Large intestine (tissue), 3 donors: ENCODE results near the gene GTSE1. TPM values are rescaled to one million over a fixed set of nuclear protein-coding genes. Genes with fewer than 3 reads are reported as not detected.
"Not testable (repeated sequence)": the region's sequence is repeated elsewhere in the genome, so short reads cannot be mapped to it uniquely, and the experiment has no call there.

ENCODE experiments used
- DNase-seq, 2 donors: peaks; one replicate each; pipeline versions ENCODE4 v3.0.0 to v3.0.0-alpha.2; 2013
- H3K27ac ChIP-seq: one replicate; pipeline ENCODE4 v1.5.1; 2013; ENCODE audit warnings: low read length
- H3K27me3 ChIP-seq: 2 replicates; pipeline ENCODE4 v1.6.1; 2013; ENCODE audit warnings: low read length; ENCODE audit not compliant: control insufficient read depth, insufficient read depth
- H3K36me3 ChIP-seq: 2 replicates; pipeline ENCODE4 v1.6.1; 2013; ENCODE audit warnings: low read length; ENCODE audit not compliant: control insufficient read depth, insufficient read depth
- H3K4me1 ChIP-seq: one replicate; pipeline ENCODE4 v1.6.1; 2013; ENCODE audit warnings: low read length; ENCODE audit not compliant: control insufficient read depth, insufficient read depth
- H3K4me3 ChIP-seq: one replicate; pipeline ENCODE4 v1.5.1; 2013; ENCODE audit warnings: low read length
- H3K9me3 ChIP-seq: one replicate; pipeline ENCODE4 v1.6.1; 2013; ENCODE audit warnings: mild to moderate bottlenecking, low read depth, low read length, moderate library complexity; ENCODE audit not compliant: control insufficient read depth
- WGBS: methylation state at CpG from one replicate; pipeline ENCODE4 v1.1.5; 2013; ENCODE audit warnings: low lambda C conversion rate; ENCODE audit not compliant: insufficient coverage; 5-methylcytosine and 5-hydroxymethylcytosine counted together
- polyA plus RNA-seq: library from polyadenylated mRNA; unstranded; fragments of 120-200 nt; gene quantifications from one replicate; pipeline ENCODE4 v1.2.1, GENCODE V29; 2013

Gene GTSE1
- polyA plus RNA-seq, 1 donor: 10.3 TPM

DNA sequence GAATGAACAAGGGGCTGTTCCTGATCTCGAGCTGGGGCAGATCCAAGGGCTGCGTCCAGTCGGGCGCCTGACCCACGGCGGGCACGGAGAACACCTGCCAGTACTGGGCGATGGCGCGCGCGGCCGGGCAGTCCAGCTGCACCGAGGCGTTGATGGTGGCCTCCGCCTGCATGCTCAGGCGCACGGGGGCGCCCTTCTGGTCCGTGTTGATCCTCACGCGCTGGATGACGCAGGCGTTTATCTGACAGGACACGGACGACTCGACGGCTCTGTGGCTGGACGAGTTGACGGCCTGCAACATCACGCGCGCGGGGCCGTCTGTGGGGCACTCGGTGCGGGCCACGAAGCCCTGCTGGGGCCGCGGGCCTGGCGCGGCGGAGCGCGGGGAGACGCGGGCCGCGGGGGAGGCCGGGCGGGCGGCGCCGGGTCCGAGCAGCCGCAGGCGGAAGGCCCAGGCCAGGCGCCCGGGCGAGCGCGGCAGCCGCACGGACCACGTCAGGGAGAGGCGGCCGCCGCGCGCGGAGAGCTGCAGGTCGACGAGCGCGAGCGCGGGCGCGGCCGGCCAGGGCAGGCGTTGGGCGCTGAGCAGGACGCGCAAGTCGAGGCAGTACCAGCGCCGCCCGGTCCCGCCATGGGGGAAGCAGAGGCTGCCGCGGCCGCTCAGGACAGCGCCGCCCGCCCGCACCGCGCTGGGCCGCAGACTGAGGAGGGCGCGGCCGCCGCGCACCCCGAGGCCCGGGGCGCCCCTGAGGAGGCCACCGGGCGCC lies 34.0 kb upstream of the GTSE1 start:
- no CpG with 5 or more reads among the region's 109 CpGs for WGBS

GRCh38 chr22:46263216-46263590 lies 33.5 kb upstream of the GTSE1 start, which contains the start of gene PKDREJ:
Gene PKDREJ, minus strand, starts transcription at chr22:46263343. Its CDS starts 21 bp downstream, at chr22:46263322.
- H3K27ac ChIP-seq: peak within 1 kb of the TSS; percentile 74
- no peaks in the 10 kb centered on the region for H3K36me3 ChIP-seq
- no peak for DNase-seq
- peaks cover 27% of the 10 kb centered on the region for H3K4me1 ChIP-seq
- peaks cover 19% of the 10 kb centered on the region for H3K9me3 ChIP-seq
- no CpG with 5 or more reads among the region's 30 CpGs for WGBS
- H3K4me3 ChIP-seq: peak within 1 kb of the TSS; percentile 1
- peaks cover 15% of the 10 kb centered on the region for H3K27me3 ChIP-seq

More for the DNA sequence above, 34.0 kb upstream of the GTSE1 start:
- H3K27me3 ChIP-seq: peaks cover 15% of the 10 kb centered on the region
- H3K36me3 ChIP-seq: no peaks in the 10 kb centered on the region
- H3K9me3 ChIP-seq: peaks cover 19% of the 10 kb centered on the region
- H3K27ac ChIP-seq: no peak overlapping the region
- peak; percentile 63 to 80 for DNase-seq
- H3K4me1 ChIP-seq: peaks cover 27% of the 10 kb centered on the region
- H3K4me3 ChIP-seq: no peak overlapping the region

DNA sequence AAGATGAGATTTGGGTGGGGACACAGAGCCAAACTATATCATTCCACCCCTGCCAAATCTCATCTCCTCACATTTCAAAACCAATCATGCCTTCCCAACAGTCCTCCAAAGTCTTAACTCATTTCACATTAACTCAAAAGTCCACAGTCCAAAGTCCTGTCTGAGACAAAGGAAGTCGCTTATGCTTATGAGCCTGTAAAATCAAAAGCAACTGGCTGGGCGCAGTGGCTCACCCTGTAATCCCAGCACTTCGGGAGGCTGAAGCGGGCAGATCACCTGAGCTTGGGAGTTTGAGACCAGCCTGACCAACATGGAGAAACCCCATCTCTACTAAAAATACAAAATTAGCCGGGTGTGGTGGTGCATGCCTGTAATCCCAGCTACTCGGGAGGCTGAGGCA lies 32.1 kb upstream of the GTSE1 start:
- Histone ChIP-seq H3K27me3 (peaks cover 15% of the 10 kb centered on the region), H3K27ac (peak overlapping the region; percentile 74), H3K9me3 (peaks cover 19% of the 10 kb centered on the region), H3K4me1 (peaks cover 27% of the 10 kb centered on the region)
- not testable (repeated sequence) for H3K4me3 ChIP-seq, H3K36me3 ChIP-seq
- peak; percentile 79 to 93 for DNase-seq
- WGBS: no CpG with 5 or more reads among the region's 6 CpGs

DNA sequence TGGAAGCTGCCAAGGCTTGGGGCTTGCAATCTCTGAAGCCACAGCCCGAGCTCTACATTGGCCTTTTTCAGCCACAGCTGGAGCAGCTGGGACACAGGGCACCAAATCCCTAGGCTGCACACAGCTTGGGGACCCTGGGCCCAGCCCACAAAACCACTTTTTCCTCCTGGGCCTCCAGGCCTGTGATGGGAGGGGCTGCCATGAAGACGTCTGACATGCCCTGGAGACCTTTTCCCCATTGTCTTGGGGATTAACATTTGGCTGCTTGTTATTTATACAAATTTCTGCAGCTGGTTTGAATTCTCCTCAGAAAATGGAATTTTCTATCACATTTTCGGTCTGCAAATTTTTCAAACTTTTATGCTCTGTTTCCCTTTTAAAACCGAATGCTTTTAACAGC lies 31.0 kb upstream of the GTSE1 start:
- H3K4me1 ChIP-seq: peaks cover 27% of the 10 kb centered on the region
- not testable (repeated sequence) for H3K27ac ChIP-seq, H3K36me3 ChIP-seq, DNase-seq, H3K4me3 ChIP-seq
- WGBS: 92% methylated on average over 2 of the region's 4 CpGs
- H3K27me3 ChIP-seq: peaks cover 15% of the 10 kb centered on the region
- H3K9me3 ChIP-seq: peaks cover 19% of the 10 kb centered on the region

- peak; percentile 79 to 90 for DNase-seq
- H3K9me3 ChIP-seq: peaks cover 11% of the 10 kb centered on the region
- WGBS: no CpG with 5 or more reads among the region's 74 CpGs
- peaks cover 27% of the 10 kb centered on the region for H3K4me1 ChIP-seq
- peak within 1 kb of the TSS; percentile 90 for H3K27ac ChIP-seq
- H3K4me3 ChIP-seq: peak within 1 kb of the TSS; percentile 82
- H3K27me3 ChIP-seq: peaks cover 4% of the 10 kb centered on the region
- peaks cover 19% of the 10 kb centered on the region for H3K36me3 ChIP-seq
Observed at GRCh38 chr22:46267431-46268279, 29.0 kb upstream of the GTSE1 start, which contains the start of gene TTC38. Gene TTC38, plus strand, starts transcription at chr22:46268008. Its CDS starts 32 bp downstream, at chr22:46268040.

- no CpG with 5 or more reads among the region's 11 CpGs for WGBS
- no peak for DNase-seq
- Histone ChIP-seq H3K36me3 (peaks cover 38% of the 10 kb centered on the region), H3K9me3 (peaks cover 4% of the 10 kb centered on the region), H3K27ac (peak overlapping the region; percentile 28), H3K4me3 (peak overlapping the region; percentile 82), H3K27me3 (no peaks in the 10 kb centered on the region), H3K4me1 (peaks cover 15% of the 10 kb centered on the region)
Observed at GRCh38 chr22:46269564-46269963, 27.1 kb upstream of the GTSE1 start.

GRCh38 chr22:46272196-46272595 lies 24.5 kb upstream of the GTSE1 start:
- no peak for DNase-seq
- Histone ChIP-seq H3K27me3 (no peaks in the 10 kb centered on the region), H3K36me3 (peaks cover 63% of the 10 kb centered on the region), H3K4me1 (peaks cover 3% of the 10 kb centered on the region), H3K9me3 (no peaks in the 10 kb centered on the region), H3K4me3 (no peak overlapping the region), H3K27ac (no peak overlapping the region)
- WGBS: no CpG with 5 or more reads among the region's 8 CpGs

DNA sequence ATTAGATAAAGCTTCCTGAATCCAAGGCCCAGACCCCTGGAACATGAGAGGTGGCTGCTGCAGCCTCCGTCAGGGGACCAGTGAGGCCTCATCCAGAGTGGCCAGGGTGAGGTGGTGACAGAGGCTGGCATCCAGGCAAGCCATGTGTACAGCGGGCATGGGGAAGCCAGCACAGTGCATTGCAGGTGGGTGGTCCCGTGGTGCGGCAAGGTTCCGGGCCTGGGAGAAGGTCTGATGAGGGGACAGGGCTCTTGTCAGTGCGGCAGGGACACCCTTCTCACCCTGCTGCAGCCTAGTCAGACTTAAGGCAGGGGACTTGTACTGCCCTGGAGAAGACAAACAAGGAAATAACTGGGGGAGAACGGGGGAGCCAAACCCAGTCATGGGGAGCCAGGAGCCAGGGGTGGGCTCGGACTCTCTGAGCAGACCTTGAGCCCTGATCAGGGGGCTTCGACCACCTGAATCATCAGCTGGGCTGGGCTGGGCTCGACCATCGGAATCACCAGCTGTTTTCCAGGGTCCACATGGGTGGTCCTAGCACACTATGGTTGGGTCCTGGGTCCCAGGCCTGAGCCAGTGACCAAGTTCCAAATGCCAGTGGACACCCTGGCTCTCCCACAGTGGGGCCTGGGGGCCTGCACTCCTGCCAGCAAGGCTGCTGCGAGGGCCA lies 23.8 kb upstream of the GTSE1 start:
- peaks cover 68% of the 10 kb centered on the region for H3K36me3 ChIP-seq
- DNase-seq: no peak
- WGBS: no CpG with 5 or more reads among the region's 12 CpGs

GRCh38 chr22:46273432-46274148 lies 23.1 kb upstream of the GTSE1 start:
- H3K27ac ChIP-seq: no peak overlapping the region
- peaks cover 75% of the 10 kb centered on the region for H3K36me3 ChIP-seq
- no peaks in the 10 kb centered on the region for H3K27me3 ChIP-seq
- no CpG with 5 or more reads among the region's 12 CpGs for WGBS
- DNase-seq: no peak
- no peaks in the 10 kb centered on the region for H3K9me3 ChIP-seq
- no peak overlapping the region for H3K4me3 ChIP-seq
- H3K4me1 ChIP-seq: no peaks in the 10 kb centered on the region

More for the DNA sequence above, 23.8 kb upstream of the GTSE1 start:
- Histone ChIP-seq H3K4me3 (no peak overlapping the region), H3K4me1 (no peaks in the 10 kb centered on the region), H3K27me3 (no peaks in the 10 kb centered on the region), H3K27ac (no peak overlapping the region), H3K9me3 (no peaks in the 10 kb centered on the region)
